Measurements from ENCODE around the gene NPDC1.

NPDC1 gene

DNA sequence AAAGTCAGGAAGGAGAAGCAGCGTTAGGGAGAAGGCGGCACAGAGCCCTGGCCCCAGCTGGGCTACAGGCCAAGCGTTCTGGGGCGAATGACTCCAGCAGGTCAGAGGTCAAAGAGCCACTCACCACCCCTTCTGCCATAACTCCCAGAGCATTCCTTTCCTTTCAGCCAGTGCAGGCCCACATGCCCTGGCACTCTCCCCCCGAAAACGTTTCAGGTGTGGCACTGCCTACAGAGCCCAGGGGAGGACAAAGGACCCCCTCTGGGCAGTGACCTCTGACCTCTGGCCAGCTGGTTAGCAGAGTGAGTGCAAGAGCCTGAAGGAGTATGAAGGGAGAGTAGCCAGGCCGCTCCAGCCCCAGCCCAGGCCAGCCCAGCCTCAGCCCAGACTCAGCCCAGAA lies 22.8 kb downstream of the NPDC1 start:
- no peak for DNase-seq

DNA sequence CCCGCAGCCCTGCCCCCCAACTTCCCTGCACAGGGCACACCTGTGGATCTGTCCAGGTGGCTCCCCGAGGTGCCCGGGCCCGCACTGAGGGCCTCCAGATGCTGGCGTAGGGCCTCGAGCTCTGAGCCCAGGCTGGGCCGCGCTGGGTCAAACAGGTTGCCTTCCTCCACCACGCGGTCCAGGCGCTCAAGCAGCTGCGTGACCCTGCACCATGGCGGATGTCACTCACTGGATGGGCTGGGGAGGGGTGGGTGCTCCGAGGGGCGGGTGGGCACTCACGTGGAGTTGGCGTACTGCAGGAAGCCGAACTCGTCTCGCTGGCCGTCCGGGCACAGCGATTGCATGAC lies 23.3 kb downstream of the NPDC1 start:
- no peak for DNase-seq

- DNase-seq = peak; percentile 88
Measured at GRCh38 chr9:137021979-137022661, 23.9 kb downstream of the NPDC1 start.

DNA sequence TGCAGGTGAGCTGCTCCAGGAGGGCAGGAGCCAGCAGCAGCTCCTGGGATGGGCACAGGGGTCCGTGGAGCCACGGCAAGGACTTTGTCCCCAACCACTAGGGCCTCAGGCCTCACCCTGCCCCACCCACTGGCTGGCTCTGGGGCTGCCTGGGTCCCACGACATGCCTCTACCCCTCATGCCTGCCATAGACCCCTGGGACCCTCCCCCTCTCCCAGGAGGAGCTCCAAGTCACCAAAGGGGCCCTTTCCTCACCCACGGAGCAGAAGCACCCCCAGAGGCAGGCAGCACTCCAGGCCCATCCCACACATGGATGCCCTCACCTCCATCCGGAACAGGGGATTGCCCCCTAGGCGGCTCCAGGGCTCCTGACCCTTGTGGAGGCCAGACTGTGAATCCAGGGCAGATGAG lies 24.4 kb downstream of the NPDC1 start:
- no peak for DNase-seq

- DNase-seq = no peak
Measured at GRCh38 chr9:137020771-137021567, 25.0 kb downstream of the NPDC1 start.

- no peak for DNase-seq
Measured at GRCh38 chr9:137019891-137020683, 25.9 kb downstream of the NPDC1 start.

GRCh38 chr9:137018761-137019559 lies 27.0 kb downstream of the NPDC1 start:
- no peak for DNase-seq

DNA sequence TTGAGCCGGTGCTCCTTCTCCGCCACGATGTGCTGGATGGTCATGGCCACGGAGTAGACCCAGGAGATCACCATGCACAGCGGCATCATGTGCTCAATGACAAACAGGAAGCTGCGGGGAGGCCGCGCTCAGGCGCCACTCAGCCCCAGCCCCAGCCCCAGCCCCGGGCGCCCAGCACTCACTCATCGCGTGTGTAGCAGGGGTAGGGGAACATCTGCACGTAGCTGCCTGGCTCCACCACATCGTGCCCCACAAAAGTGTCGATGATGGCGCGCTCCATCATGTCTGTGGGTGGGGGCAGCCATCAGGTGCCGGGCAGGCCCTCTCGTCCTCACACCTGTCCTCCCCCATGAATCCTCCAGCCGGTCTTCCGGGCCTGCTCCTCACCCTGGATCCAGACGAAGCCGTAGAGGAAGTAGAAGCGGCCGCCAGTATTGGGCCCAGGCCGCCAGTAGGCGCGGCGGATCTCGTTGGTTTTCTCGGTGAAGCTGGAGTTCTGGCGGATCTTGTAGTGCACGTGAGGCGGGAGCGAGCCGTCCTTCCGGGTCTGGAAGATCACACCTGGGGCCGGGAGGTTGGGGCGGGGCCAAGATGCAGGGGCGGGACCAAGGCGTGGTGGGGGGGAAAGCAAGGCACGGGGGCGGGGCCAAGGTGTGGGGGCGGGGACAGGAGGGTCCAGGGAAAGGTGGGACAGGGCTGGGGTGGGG lies 28.0 kb downstream of the NPDC1 start:
- no peak for DNase-seq

GRCh38 chr9:137017071-137017470 lies 28.9 kb downstream of the NPDC1 start:
- no peak for DNase-seq

DNA sequence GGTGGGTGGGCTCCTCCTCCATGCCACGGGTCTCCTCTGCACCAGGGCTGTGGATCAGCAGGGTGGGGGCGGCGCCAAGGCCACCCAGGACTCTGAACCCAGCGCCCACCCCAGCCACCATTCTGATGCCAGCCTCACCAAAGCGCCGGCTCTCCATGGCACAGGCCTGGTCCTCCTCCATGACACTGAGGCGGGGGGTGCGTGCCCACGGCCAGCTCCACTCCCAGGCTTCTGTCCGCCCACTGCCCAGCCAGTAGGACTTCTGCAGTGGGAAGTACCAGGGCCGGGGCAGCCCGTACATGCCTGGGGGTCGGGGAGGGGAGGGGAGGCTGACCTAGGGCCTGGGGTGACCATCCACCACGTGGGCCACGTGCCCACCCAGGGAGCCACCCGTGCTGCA lies 29.5 kb downstream of the NPDC1 start:
- DNase-seq = no peak

DNA sequence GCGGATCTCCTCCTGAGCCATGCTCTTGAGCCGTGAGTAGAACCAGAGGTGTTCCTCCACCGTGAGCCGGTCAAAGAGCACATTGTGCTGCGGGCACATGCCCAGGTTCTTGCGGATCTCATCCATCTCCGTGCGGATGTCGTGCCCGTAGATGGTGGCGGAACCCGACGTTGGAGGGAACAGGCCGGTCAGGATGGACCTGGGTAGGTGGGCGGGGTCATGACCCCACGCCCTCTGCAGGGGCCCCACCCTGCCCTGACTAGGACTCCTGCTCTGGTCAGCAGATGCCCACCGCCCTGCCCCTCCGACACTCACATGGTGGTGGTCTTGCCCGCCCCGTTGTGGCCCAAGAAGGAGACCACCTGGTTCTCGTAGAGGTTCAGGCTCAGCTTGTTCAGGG lies 30.0 kb downstream of the NPDC1 start:
- no peak for DNase-seq

- DNase-seq = no peak
Measured at GRCh38 chr9:137015540-137015930, 30.4 kb downstream of the NPDC1 start.

GRCh38 chr9:137014776-137015539 lies 31.0 kb downstream of the NPDC1 start:
- no peak for DNase-seq

- DNase-seq = no peak
Measured at GRCh38 chr9:137014166-137014565, 31.8 kb downstream of the NPDC1 start.

- DNase-seq = no peak
Measured at GRCh38 chr9:137013571-137013940, 32.4 kb downstream of the NPDC1 start.

DNA sequence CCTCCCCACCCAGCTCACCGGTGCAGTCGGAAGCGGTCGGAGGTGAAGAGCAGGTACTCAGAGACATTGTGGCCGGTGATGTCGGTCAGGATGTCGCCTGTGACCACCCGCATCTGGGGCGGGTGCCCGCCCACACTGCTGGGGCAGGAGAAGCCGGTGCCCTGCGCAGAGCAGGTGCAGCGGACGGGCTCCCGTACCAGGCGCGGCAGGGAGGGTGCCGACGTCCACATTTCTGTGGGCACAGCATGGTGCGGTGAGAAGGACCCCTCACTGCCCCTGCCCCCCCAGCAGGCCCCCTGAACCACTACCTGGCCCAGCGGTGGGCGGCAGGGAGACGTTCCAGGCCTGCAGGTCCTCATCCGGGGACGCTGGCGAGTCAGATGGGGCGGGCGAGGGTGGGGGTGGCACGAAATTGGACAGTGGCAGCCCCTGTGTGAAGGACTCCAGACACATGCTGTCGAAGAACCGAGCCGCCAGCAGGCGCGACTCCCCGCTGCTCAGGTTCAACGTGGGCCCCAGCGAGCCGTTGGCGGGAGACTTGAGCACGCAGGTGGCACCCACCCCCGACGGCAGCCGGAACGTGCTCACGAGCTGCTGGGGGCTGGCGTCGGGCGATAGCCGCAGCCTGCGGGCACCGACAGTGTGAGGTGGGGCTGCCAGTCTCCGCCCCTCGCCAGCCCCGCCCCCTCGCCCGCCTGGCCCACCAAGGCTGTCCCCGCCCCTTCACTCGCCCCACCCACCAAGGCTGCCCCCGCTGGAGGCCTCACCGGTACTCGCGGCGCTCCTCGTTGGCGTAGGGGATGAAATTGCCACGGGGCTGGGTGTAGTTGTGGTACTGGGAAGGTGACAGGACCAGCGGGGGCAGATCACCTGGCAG lies 33.0 kb downstream of the NPDC1 start:
- DNase-seq = no peak

- no peak for DNase-seq
Measured at GRCh38 chr9:137011907-137012675, 33.9 kb downstream of the NPDC1 start.

DNA sequence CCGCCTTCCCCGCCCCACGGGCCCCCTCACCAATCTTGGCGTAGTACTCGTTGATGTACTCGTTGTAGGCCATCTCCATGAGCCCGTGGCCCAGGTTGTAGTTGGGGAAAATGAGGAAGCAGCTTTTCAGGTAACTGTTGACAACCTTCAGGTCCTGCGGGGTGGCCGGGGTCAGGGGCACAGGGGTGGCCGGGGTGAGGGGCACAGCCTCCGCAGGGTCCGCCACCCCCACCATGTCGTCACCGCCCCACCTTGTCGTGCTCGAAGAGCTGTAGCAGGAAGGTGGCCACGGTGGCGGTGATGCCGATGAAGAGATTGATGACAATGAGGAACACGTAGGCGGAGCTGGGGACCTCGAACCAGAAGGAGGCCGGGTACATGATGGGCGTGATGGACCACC lies 34.8 kb downstream of the NPDC1 start:
- DNase-seq = no peak

- DNase-seq = no peak
Measured at GRCh38 chr9:137009938-137010732, 35.8 kb downstream of the NPDC1 start.
